SH-SY5Y (cell line): ENCODE measurements around the gene GSS.

ENCODE experiments used
- GATA2 ChIP-seq: IDR thresholded peaks from 2 replicates; pipeline ENCODE4 v1.6.1; 2011; ENCODE audit warnings: mild to moderate bottlenecking, low read depth, low read length
- GATA3 ChIP-seq: IDR thresholded peaks from 2 replicates; pipeline ENCODE4 v1.6.1; 2011; ENCODE audit warnings: low read depth, mild to moderate bottlenecking, low read length, moderate library complexity

DNA sequence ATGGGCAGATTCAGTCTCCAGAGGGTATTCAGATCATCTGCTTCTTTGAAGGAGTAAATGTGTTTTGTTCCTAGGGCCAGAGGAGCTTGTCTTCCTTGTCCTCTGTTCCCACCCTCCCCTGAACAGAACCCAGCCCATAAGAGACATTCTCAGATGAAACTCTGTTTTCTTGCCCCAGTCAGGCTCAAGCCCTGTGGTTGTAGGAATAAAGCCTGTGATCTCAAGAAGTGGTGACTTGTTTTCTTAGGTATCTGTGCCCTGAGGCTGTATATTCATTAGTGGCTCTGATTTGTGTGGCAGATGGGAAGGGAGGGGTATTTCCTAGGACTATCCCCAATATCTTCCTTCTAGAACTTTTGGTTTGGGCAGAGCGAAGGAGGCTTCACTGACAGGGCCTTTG, 27.9 kb downstream of the GSS start:
- TF ChIP-seq GATA2 (no peak), GATA3 (no peak)
